Measurements from ENCODE around the gene PPP1R1A.
A peak's percentile ranks its signal among the peaks of the same experiment; 100 is the strongest.

PPP1R1A gene

GRCh38 chr12:54603173-54603814 is 14.8 kb upstream of the PPP1R1A start:
- peak; percentile 87 for FAIRE-seq

- no peak for FAIRE-seq
These were observed 14.2 kb upstream of the PPP1R1A start for GRCh38 chr12:54602661-54603060.

GRCh38 chr12:54601841-54602240 is 13.4 kb upstream of the PPP1R1A start:
- no peak for FAIRE-seq

- FAIRE-seq = no peak
These were observed 10.5 kb upstream of the PPP1R1A start for GRCh38 chr12:54598970-54599369.

GRCh38 chr12:54596526-54596946 is 8.1 kb upstream of the PPP1R1A start:
- FAIRE-seq = no peak

- FAIRE-seq = no peak
These were observed 7.0 kb upstream of the PPP1R1A start for GRCh38 chr12:54595471-54595870.

- no peak for FAIRE-seq
These were observed 5.3 kb upstream of the PPP1R1A start for GRCh38 chr12:54593725-54594124.

GRCh38 chr12:54593135-54593534 is 4.7 kb upstream of the PPP1R1A start:
- FAIRE-seq = no peak

- FAIRE-seq = no peak
These were observed 3.9 kb upstream of the PPP1R1A start for GRCh38 chr12:54592316-54592715.

- FAIRE-seq = no peak
These were observed 2.6 kb upstream of the PPP1R1A start for GRCh38 chr12:54590978-54591591.

GRCh38 chr12:54589964-54590363 is 1.5 kb upstream of the PPP1R1A start:
- FAIRE-seq = no peak

GRCh38 chr12:54588890-54589267 is 420 bp upstream of the PPP1R1A start:
- no peak for FAIRE-seq

- FAIRE-seq = no peak
These were observed 1.1 kb downstream of the PPP1R1A start for GRCh38 chr12:54587315-54587873.

- FAIRE-seq = no peak
These were observed 1.8 kb downstream of the PPP1R1A start for GRCh38 chr12:54586620-54587019.

GRCh38 chr12:54585243-54585642 is 3.2 kb downstream of the PPP1R1A start:
- no peak for FAIRE-seq

- FAIRE-seq = no peak
These were observed 4.3 kb downstream of the PPP1R1A start for GRCh38 chr12:54584128-54584527.

- FAIRE-seq = no peak
These were observed 4.7 kb downstream of the PPP1R1A start for GRCh38 chr12:54583726-54584125.

GRCh38 chr12:54581412-54581811 is 7.0 kb downstream of the PPP1R1A start:
- FAIRE-seq = no peak

- no peak for FAIRE-seq
These were observed 8.6 kb downstream of the PPP1R1A start for GRCh38 chr12:54579696-54580333.

- FAIRE-seq = no peak
These were observed 9.2 kb downstream of the PPP1R1A start for GRCh38 chr12:54579258-54579657.

- no peak for FAIRE-seq
These were observed 9.7 kb downstream of the PPP1R1A start for GRCh38 chr12:54578778-54579177.

GRCh38 chr12:54572881-54573280 is 15.6 kb downstream of the PPP1R1A start:
- no peak for FAIRE-seq

- no peak for FAIRE-seq
These were observed 17.0 kb downstream of the PPP1R1A start for GRCh38 chr12:54571193-54572188.

All from G401.6 (cell line).